Measurements from ENCODE around the gene CNNM4.
A peak's percentile ranks its signal among the peaks of the same experiment; 100 is the strongest.
"Not testable (repeated sequence)": the region's sequence is repeated elsewhere in the genome, so short reads cannot be mapped to it uniquely, and the experiment has no call there.

The CNNM4 gene

DNA sequence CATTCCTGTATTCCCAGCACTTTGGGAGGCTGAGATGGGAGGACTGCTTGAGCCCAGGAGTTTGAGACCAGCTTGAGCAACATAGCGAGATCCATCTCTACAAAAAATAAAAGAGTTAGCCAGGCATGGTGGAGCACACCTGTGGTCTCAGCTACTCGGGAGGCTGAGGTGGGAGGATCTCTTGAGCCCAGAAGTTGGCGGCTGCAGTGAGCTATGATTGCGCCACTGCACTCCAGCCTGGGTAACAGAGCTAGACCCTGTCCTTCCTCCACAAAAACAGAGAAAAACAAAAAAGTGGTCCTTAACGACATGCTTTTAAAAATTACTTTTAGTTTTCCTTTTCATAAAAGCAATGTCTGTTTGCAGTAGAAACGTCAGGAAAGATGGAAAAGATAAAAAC lies 35.8 kb downstream of the CNNM4 start:
- DNase-seq, result not testable (repeated sequence)

DNA sequence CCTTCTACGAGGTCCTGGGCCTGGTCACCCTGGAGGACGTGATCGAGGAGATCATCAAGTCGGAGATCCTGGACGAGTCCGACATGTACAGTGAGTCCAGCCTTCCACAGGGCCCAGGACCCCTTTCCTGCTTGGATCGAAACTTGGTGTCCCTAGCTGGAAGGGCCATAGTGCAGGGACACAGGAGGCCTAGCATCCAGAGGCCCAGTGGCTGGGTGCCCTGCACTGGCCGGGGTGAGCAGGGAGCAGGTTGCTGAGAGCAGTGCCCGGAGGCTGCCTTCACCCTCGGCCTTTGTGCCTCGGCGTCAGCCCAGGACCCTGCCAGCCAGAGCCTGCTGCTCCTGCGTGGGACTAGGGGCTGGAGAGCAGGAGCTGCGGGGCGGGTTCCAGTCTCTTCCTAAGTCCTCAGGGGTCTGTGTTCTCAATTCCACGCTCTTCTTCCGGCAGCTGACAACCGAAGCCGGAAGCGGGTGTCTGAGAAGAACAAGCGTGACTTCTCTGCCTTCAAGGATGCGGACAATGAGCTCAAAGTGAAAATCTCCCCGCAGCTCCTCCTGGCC lies 36.4 kb downstream of the CNNM4 start:
- no peak for DNase-seq

DNA sequence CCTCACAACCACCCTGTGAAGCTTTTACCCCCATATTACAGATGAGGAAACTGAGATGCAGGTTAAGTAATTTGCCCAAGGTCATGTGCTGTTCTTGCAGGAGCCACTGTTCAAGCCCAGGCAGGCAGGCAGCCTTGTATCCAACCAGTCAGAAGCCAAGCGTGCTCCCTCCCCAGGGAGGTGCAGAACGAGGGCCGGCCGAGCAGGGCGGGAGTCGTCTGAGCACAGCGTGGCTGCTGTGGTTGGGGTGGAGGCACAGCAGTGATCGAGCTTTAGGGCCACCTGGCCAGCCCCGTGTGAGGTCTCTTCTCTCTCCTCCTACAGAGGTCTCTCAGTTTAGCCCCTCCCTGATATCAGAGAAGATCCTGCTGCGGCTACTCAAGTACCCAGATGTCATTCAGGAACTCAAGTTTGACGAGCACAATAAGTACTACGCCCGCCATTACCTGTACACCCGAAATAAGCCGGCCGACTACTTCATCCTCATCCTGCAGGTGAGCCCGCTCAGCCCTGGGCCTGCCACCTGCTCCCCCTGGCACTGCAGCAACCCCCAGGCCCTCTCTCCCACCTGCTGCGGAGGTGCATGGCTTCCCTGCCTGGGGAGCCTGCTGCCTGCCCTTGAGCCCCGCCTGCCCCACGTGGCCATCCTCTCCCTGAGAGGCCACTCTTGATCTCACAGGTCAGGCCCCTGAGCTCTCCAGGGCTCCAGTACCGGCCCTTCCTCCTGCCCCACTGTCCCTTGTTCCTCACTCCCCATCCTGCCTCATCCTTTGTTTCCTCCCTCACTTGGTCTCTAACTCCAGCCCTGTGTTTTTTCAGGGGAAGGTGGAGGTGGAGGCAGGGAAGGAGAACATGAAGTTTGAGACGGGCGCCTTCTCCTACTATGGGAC lies 38.3 kb downstream of the CNNM4 start:
- DNase-seq, result no peak

DNA sequence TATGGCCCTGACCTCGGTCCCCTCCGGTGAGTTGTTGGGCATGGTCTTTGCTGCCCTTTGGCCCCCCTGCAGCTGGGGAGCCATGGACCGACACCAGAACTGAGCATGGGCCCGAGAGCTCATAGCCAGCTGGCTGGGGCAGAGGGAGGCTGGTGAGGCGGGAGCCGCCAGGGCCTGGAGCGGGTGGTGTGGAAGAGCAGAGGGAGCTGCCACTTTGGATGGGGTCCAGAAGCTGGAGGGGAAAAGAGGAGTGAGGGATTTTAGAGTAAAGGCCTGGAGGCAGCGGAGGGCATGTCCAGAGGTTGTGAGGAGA lies 38.9 kb downstream of the CNNM4 start:
- no peak for DNase-seq

DNA sequence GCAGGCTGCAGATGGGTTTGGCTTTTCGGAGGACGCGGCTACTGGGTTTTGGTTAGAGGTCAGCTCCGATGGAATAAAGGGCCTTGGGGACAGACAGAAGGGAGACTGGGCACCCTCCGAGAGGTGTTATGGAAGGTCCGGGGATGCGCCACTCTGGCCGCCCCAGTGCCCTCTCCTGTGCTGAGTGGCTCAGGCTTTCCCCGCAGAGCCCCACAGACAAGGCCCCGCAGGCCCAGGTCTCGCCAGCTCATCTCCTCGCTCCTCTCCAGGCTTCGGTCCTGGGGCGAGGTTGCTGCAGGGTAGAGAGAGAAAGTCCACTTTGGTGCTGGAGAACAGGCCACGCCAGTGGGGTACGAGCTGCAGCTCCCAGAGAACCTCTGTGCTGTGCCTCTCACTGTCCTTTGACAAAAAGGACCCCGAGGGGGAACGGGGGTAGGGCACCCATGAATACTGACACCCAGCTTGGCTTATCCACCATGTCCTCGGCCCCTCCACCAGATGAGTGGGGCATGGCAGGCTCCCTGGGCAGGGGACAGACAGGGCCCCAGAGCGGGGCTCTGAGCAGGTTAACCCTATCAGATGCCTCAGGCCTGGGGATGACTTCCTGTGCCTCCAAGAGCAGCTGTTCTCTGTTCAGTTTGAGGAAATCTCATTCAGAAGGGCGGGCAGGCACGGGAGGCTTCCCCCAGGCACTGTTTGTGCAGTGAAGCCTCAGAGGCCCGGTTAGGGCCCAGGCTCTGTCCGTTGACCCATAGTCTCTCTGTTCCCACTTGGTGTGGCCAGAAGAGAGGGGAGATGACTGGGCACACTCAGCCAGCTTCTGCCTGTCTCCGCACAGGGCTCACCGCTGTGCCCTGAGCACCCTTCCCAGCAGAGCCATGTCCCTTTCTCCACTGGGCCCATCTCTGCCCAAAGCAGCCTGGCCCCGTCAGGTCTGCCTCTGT lies 39.6 kb downstream of the CNNM4 start:
- DNase-seq, result no peak

DNA sequence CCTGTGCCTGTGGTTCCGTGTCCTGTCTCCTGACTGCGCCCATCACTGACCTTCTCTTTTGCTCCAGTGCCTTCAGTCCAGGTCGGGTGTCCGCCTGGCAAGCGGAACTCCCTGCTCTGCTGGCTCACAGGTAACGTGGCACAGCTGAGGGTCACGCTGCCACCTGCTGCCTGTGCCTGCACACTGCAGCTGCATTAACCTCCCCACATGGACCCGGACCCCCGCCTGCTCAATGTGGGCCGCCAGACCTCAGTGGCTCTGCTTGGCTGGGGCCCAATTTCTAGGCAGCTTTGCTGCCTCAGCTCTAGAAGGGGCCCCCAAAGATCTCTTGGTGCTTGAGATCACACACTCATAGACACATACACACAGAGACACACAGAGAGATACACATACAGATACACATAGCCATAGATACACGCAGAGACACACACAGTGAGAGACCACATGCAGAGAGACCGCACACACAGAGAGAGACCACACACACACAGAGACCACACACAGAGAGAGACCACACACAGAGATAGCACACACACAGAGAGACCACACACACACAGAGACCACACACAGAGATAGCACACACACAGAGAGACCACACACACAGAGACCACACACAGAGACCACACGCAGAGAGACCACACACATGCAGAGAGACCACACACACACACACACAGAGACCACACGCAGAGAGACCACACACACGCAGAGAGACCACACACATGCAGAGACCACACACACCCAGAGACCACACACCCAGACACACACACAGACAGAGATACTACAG lies 40.5 kb downstream of the CNNM4 start:
- peak; percentile 51 for DNase-seq

DNA sequence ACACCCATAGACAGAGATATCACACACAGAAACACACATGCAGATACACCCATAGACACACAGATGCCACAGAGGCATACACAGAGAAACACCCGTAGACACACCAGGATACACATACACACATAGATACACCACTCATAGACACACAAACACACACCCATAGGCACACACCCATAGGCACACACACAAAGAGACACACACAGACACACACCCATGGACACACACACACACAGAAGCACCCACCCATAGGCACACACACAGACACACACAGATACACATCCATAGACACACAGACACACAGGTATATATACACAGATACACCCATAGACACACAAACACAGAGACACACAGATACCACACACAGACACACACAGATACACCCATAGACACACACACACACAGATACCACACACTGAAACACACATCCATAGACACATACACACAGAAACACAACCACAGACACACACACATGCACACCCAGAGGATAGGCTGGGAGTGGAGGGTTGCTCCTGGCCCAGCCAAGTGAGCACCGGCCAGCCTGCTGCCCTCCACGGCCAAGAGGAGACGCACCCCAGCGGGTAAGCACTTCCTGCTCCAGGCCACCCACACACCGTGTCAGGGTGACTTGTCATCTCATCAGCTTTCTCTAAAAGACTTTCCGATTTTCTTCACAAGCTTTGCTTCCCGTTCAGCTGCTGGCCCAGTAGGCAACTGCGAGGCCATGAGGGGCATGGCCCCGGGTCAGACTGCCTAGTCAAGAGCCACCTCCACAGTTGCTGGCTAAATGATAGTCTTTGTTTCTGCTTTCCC lies 41.3 kb downstream of the CNNM4 start:
- DNase-seq, result peak; percentile 60

DNA sequence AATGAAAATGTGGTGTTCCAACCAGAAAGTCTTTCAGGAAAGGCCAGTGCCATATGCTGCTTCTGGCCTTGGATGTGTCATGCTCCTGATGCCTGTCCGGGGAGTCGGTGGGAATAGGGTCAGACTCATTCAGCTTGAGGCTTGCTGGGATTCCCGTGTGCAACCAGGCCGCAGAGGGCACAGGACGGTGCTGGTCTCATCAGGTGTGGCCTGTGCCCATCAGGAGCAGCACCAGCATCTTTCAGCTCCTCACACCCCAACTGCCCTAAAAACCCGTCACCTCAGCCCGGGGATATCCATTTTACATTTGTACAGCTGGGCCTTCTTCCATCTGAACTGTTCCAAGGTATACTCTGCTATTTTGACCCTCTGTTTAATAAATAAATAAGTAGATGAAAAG lies 42.0 kb downstream of the CNNM4 start:
- DNase-seq, result no peak

DNA sequence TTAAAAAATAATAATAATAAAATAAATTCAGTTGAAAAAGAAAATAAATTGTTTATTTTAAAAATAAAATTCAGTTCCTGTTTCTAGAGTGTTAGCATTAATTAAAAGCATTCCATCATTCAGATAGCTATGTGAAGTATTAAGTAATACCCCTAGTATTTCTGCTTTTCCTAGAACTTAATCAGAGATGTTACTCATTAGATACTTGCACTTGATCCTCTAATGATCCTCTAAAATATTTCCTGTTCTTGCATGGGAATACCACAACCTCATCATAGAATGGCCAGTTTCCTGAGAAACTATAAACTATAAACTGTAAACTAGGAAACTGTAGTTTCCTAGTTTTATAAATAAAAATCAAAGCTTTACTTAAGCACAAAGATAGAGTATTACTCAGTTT lies 44.3 kb downstream of the CNNM4 start:
- DNase-seq, result peak; percentile 19

DNA sequence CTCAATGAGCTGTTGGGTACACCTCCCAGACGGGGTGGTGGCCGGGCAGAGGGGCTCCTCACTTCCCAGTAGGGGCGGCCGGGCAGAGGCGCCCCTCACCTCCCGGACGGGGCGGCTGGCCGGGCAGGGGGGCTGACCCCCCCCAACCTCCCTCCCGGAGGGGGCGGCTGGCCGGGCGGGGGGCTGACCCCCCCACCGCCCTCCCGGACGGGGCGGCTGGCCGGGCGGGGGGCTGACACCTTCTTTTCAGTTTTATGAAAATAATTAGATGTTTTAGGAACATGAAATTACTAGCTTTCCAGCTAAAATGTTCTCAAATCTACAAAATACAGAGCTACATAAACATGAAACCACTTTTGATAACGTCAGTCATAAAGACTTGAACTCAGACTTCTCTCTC lies 45.2 kb downstream of the CNNM4 start:
- not testable (repeated sequence) for DNase-seq

DNA sequence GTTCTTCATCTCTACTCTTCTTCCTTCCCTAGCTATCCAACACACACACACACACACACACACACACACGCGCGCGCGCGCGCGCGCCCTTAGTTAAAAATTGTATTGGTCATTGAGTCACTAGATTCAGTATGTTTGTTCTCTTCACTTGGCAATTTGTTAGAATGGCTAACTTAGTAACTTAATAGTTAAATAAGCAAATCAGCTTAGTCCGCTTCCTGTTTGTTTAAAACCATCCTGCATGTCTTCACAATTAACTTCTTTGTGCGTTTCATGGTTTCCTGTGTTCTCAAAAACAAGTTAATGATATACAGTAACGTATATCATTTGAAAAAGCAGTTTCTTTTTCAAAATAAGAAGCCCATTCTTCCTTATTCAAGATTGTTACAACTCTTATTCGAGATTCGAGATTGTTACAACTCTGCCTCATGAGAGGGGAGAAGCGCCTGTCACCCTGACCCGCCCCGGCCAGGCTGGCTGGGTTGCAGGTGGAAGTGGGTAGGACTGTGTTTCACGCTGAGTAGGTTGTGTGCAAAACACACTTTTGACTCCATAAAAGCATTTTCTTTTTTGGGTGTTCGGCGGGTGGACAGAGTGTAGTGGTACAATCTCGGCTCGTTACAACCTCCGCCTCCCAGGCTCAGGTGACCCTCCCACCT lies 45.9 kb downstream of the CNNM4 start:
- DNase-seq, result no peak

DNA sequence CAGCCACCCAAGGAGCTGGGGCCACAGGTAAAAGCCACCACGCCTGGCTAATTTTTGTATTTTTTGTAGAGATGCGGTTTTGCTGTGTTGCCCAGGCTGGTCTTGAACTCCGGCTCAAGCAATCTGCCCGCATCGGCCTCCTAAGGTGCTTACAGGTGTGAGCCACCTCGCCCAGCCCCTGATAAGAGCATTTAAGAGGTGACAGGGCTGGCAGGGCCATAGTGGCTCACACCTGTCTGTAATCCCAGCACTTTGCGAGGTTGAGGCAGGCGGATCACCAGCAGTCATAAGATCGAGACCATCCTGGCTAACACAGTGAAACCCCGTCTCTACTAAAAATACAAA lies 46.4 kb downstream of the CNNM4 start:
- no peak for DNase-seq

DNA sequence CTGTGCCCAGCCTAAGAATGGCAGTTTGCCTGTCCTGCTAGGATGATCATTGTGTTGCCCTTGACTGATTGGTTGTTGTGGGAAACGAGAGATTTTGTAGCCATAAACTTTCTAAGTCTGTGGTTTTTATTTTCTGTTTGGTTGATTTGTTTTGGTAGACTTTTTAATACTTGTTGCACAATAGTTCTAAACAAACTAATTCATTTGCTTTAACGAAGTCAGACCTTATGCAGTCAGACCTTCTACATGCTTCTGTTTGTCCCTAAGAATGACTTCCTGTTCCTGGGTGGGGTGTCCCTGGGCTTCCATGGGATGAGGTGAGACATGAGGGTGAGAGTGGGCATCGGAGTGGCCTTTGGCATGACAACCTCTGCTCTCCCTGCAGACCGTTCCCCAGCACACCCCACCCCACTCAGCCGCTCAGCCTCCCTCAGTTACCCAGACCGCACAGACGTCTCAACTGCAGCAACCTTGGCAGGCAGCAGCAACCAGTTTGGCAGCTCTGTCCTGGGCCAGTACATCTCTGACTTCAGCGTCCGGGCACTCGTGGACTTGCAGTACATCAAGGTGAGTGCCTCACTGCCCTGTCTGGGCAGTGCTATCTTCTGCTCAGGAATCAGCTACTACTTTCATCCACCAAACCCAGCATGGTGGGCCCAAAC lies 47.6 kb downstream of the CNNM4 start:
- no peak for DNase-seq

DNA sequence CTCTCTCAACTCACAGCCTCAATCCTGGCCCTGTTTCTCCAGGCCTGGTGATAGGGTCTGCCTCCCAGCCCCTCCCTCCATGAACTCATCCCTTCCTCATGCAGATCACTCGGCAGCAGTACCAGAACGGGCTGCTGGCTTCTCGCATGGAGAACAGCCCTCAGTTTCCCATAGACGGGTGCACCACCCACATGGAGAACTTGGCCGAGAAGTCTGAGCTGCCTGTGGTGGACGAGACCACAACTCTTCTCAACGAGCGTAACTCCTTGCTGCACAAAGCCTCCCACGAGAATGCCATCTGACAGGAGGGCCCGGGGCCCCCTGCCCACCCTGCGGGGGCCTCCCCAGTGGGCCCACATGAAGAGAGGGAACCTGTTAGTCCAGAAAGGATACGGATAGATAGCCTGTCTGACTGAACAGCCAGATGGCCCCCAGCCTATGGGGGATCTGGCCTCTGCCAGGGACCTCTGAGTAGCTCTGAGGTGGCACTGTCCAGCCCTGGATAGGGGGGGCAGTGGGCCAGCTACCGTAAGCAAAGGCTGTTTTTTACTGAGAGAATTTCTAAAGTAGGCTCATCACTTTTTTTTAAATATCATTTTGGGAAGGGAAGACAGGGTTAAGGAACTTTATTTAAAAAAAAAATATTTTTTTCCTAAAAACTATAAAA lies 48.6 kb downstream of the CNNM4 start:
- no peak for DNase-seq

DNA sequence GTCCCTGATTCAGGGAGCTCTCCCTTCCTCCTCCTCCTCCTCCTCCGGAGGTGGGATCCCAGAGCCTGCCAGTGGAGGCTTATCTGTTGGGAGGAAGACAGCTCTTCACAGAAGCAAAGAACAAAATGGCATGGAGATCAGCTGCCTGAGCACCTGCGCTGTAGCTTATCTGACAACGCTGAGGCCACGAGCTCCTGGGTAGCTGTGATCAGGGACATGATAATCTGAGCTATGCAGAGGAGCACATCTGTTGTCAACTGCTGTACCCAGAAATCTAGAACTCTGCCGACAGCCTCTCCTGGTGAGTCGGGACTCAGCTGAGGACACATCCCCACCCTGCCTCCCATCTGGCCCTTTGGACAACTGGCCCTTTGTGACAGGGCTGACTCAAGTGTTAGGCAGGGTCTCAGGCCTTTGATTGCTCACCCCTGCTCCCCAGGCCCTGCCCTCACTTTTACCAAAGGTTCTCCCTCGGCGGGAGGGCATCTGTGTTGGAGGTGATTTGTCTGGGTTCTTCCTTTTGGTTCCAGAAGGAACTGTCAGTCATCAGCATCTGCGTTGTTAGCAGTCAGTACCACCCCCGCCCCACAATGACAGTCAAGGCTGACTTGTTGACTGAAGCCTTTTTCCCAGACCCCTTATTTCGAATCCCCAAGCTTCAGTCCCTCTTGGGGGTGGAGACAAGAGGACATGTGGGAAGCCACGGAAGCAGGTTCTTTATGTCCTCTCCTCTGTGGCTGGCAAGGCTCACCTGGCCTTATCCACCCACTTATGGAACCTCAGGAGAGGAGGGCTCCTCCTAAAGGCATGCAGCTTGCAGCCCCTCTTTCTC lies 49.5 kb downstream of the CNNM4 start:
- DNase-seq, result no peak

DNA sequence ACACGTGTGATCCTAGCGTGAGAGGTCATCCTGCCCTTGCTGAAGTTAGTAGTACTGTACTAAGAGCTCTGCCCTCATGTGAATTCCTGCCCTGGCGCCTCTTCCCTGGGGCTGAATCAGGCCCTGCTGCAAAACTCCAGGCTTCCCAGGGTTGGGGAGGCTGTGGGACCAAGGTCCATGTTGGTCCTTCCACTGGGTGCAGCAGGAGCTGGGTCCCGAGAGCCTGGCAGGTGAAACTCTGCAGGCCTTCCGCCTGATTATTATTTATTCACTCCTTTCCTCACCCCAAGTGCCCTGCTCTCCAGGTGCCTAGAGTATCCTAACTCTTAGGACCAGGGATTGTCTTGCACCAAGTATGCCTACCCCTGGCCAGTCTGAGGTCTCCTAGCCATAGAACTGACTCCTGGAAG lies 50.1 kb downstream of the CNNM4 start:
- no peak for DNase-seq

DNA sequence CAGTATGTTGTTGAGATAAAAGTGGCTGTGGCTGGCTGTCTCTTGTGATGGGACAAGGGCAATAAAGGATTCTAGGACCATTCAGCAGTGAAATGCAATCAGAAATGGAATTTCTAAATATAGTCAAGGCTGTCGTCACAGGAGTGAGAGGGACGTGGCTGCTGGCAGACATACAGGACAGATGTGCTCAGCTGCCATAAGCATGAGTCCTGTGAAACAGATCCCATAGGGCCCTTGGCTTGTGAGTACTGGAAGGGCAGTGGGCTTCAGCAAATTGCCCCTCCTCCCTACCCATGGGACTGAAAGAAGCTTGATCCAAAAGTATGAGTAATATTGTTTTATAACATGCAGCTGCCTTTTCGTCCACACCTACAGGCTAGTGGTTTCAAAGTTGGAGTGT lies 51.2 kb downstream of the CNNM4 start:
- no peak for DNase-seq

DNA sequence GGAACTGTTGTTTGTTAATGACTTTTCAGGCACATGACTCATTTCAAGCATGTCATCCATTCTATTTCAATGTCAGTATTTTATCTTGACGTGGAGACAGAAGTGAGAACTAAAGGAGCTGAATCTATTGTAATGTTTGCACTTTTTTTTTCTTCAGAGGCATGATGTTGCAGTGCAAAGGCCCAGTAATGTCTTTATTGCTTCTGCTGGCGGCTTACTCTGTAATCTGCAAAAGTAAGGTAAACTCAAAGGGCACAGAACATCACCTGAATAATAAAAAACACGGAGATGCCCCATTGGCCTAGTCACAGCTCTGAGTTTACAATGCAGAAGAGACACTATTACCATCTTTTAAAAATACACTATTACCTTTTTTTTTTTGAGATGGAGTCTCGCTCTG lies 53.0 kb downstream of the CNNM4 start:
- DNase-seq, result no peak

DNA sequence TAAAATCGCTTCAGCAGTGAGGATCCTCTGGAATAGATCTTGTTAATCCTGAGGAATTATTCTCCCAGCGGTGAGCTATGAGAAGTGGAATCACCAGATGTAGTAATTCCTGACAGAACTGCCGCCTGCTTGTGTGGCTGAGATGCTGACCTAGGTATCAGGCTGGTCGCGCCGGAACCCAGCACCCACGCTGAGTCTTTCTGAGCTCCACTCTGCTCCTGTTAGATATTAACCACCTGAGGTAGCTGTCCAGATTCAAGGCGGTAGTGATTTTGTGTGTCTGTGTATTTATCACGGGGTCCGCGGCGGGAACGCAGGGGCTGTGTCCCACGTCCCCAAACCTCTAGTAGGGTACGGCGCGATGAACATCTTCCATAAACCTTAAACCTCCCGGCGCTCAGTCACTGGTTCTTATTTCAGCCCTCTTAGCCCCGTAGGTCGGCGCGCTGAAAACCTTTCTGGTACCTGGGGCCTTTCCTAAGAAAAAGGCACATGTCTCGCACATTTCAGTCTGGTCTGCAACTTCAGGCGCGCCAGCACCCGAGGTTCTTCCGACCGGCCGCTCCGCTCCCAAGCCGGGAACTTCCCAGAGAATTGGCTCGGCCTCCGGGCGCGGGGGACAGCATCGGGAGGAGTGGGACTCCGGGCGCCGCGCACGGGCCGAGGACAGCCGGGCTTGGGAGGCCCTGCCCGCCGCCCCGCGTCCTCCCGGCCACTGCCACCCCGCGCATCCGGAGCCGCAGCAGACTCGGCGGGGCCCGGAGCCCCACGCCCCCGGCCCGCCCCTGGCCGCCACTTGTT lies 54.8 kb downstream of the CNNM4 start:
- DNase-seq, result peak; percentile 3

All from suppressor macrophage treated with lipopolysaccharide for 4 hours (primary cell).